Stimulated activated CD4-positive, alpha-beta T cell treated with anti-CD3 and anti-CD28 coated beads, TNF-alpha, amount 100 ng/mL, for 48 hours (primary cell): ENCODE results near the gene MFAP2.

Experiments
- DNase-seq, 3 donors: peaks; one replicate each; pipeline ENCODE4 v3.0.0-alpha.2; 2020; ENCODE audit warnings: low read depth in 3 of 3

MFAP2 gene

GRCh38 chr1:16981269-16981849 is 939 bp upstream of the MFAP2 start:
- no peak for DNase-seq

GRCh38 chr1:16979475-16980327 is 719 bp downstream of the MFAP2 start:
- DNase-seq: no peak

- DNase-seq: no peak
Observed at GRCh38 chr1:16978567-16979474, 1.6 kb downstream of the MFAP2 start.

GRCh38 chr1:16978139-16978538 is 2.3 kb downstream of the MFAP2 start:
- no peak for DNase-seq

GRCh38 chr1:16977377-16977776 is 3.0 kb downstream of the MFAP2 start:
- no peak for DNase-seq

- no peak for DNase-seq
Observed at GRCh38 chr1:16976966-16977365, 3.5 kb downstream of the MFAP2 start.

GRCh38 chr1:16975838-16976237 is 4.6 kb downstream of the MFAP2 start:
- no peak for DNase-seq

- no peak for DNase-seq
Observed at GRCh38 chr1:16975211-16975610, 5.2 kb downstream of the MFAP2 start.

- DNase-seq: no peak
Observed at GRCh38 chr1:16973215-16973614, 7.2 kb downstream of the MFAP2 start.

- DNase-seq: no peak
Observed at GRCh38 chr1:16972189-16972895, 8.1 kb downstream of the MFAP2 start.

GRCh38 chr1:16971341-16972188 is 8.9 kb downstream of the MFAP2 start:
- no peak for DNase-seq

- no peak for DNase-seq
Observed at GRCh38 chr1:16970132-16970910, 10.1 kb downstream of the MFAP2 start.

GRCh38 chr1:16969651-16970050 is 10.8 kb downstream of the MFAP2 start:
- no peak for DNase-seq

GRCh38 chr1:16969057-16969611 is 11.3 kb downstream of the MFAP2 start:
- no peak for DNase-seq

GRCh38 chr1:16968372-16968771 is 12.0 kb downstream of the MFAP2 start:
- no peak for DNase-seq

GRCh38 chr1:16967962-16968361 is 12.5 kb downstream of the MFAP2 start:
- no peak for DNase-seq

- DNase-seq: no peak
Observed at GRCh38 chr1:16967095-16967575, 13.3 kb downstream of the MFAP2 start.

- DNase-seq: no peak
Observed at GRCh38 chr1:16966282-16966681, 14.1 kb downstream of the MFAP2 start.

- DNase-seq: no peak
Observed at GRCh38 chr1:16965486-16966067, 14.8 kb downstream of the MFAP2 start.
